ENCODE data around the gene RHEB.

The RHEB gene

GRCh38 chr7:151436446-151437158 is 83.1 kb downstream of the RHEB start:
- H3K4me3 ChIP-seq (ENCODE audit: low read length), result no peak overlapping the region
- no peak for TF ChIP-seq ZNF274 (IDR thresholded peaks at IDR 0.05; ENCODE audit: low read depth, low read length)

GRCh38 chr7:151435971-151436370 is 83.7 kb downstream of the RHEB start:
- no peak for TF ChIP-seq ZNF274 (IDR thresholded peaks at IDR 0.05; ENCODE audit: low read depth, low read length)
- H3K4me3 ChIP-seq (ENCODE audit: low read length), result no peak overlapping the region

GRCh38 chr7:151435103-151435916 is 84.4 kb downstream of the RHEB start:
- H3K4me3 ChIP-seq (ENCODE audit: low read length), result no peak overlapping the region
- TF ChIP-seq ZNF274 (IDR thresholded peaks at IDR 0.05; ENCODE audit: low read depth, low read length), result no peak

GRCh38 chr7:151434549-151434948 is 85.1 kb downstream of the RHEB start:
- H3K4me3 ChIP-seq (ENCODE audit: low read length), result no peak overlapping the region
- no peak for TF ChIP-seq ZNF274 (IDR thresholded peaks at IDR 0.05; ENCODE audit: low read depth, low read length)

- no peak overlapping the region for H3K4me3 ChIP-seq (ENCODE audit: low read length)
- TF ChIP-seq ZNF274 (IDR thresholded peaks at IDR 0.05; ENCODE audit: low read depth, low read length), result no peak
Measured at GRCh38 chr7:151433721-151434400, 85.8 kb downstream of the RHEB start.

GRCh38 chr7:151432658-151433521 is 86.8 kb downstream of the RHEB start:
- H3K4me3 ChIP-seq (ENCODE audit: low read length), result no peak overlapping the region

GRCh38 chr7:151431768-151432311 is 87.9 kb downstream of the RHEB start:
- no peak for TF ChIP-seq ZNF274 (IDR thresholded peaks at IDR 0.05; ENCODE audit: low read depth, low read length)
- no peak overlapping the region for H3K4me3 ChIP-seq (ENCODE audit: low read length)

More at GRCh38 chr7:151432658-151433521, 86.8 kb downstream of the RHEB start:
- no peak for TF ChIP-seq ZNF274 (IDR thresholded peaks at IDR 0.05; ENCODE audit: low read depth, low read length)

GRCh38 chr7:151431281-151431767 is 88.4 kb downstream of the RHEB start:
- H3K4me3 ChIP-seq (ENCODE audit: low read length), result no peak overlapping the region
- no peak for TF ChIP-seq ZNF274 (IDR thresholded peaks at IDR 0.05; ENCODE audit: low read depth, low read length)

- H3K4me3 ChIP-seq (ENCODE audit: low read length), result no peak overlapping the region
- TF ChIP-seq ZNF274 (IDR thresholded peaks at IDR 0.05; ENCODE audit: low read depth, low read length), result no peak
Measured at GRCh38 chr7:151430391-151431205, 89.1 kb downstream of the RHEB start.

GRCh38 chr7:151429560-151430331 is 89.9 kb downstream of the RHEB start:
- no peak overlapping the region for H3K4me3 ChIP-seq (ENCODE audit: low read length)
- no peak for TF ChIP-seq ZNF274 (IDR thresholded peaks at IDR 0.05; ENCODE audit: low read depth, low read length)

GRCh38 chr7:151429237-151429559 is 90.5 kb downstream of the RHEB start:
- TF ChIP-seq ZNF274 (IDR thresholded peaks at IDR 0.05; ENCODE audit: low read depth, low read length), result no peak
- no peak overlapping the region for H3K4me3 ChIP-seq (ENCODE audit: low read length)
